HepG2 (cell line): Measurements from ENCODE around the gene POLR3H. TPM values are rescaled to one million over a fixed set of nuclear protein-coding genes. Genes with fewer than 3 reads are reported as not detected.

Experiments used
- ATAC-seq: fragments of 200-7000 bp; cut with Tn5 transposase; 3 replicates; pipeline ENCODE4 v1.9.1; 2020; ENCODE audit warnings: mild to moderate bottlenecking, moderate library complexity
- BruUV-seq: library from RNA; stranded (reverse); fragments of 400-500 nt; replicated peaks from 2 replicates; lab custom pipeline; 2021; lab: Mats Ljungman, UMichigan
- CTCF ChIA-PET: fragments of 300-600 bp; formaldehyde crosslinking; extraction: SDS; loops from one replicate; lab custom pipeline; 2021; ENCODE audit warnings: low total read pairs, inconsistent platforms, low intra/inter-chr PET ratio; lab: Yijun Ruan, JAX
- POLR2A ChIA-PET: fragments of 350-600 bp; sonication (Branson Sonifier 250); formaldehyde crosslinking; loops from one replicate; lab custom pipeline; 2020; ENCODE audit warnings: antibody characterized with exemption, inconsistent platforms; lab: Yijun Ruan, JAX
- DNase-seq: peaks from one replicate; pipeline ENCODE4 v3.0.0-alpha.2; 2015; ENCODE audit warnings: low spot score
- FAIRE-seq: peaks from 3 replicates; lab custom pipeline; 2011; peaks lifted over from hg19 to GRCh38; lab: Jason Lieb, UNC
- H2AFZ ChIP-seq: one replicate; pipeline ENCODE4 v1.6.1; 2011; ENCODE audit warnings: low read length, inconsistent platforms
- H3K27ac ChIP-seq: fragments of 300-600 bp; 3 replicates; pipeline ENCODE4 v1.8.0; 2011; ENCODE audit warnings: mixed run types, mild to moderate bottlenecking, mixed read lengths, low read length, inconsistent platforms; ENCODE audit not compliant: insufficient read depth; ENCODE audit errors: extremely low read length
- H3K27me3 ChIP-seq, 2 experiments: fragments of 200-600 bp in 1 of 2; 2 replicates in 1 of 2; 3 replicates in 1 of 2; pipeline versions ENCODE4 v1.6.0 to v1.8.0; 2011; ENCODE audit warnings: low read length in 2 of 2, mild to moderate bottlenecking in 2 of 2, moderate library complexity in 2 of 2, inconsistent platforms in 1 of 2; ENCODE audit not compliant: insufficient read depth in 2 of 2, control insufficient read depth in 1 of 2
- H3K36me3 ChIP-seq, 2 experiments: fragments of 200-600 bp in 1 of 2; replicated peaks in 1 of 2; 2 replicates in 1 of 2; 3 replicates in 1 of 2; pipeline versions ENCODE4 v1.5.1 to v1.8.0; 2011; ENCODE audit warnings: low read length in 2 of 2, inconsistent platforms in 1 of 2; ENCODE audit not compliant: insufficient read depth in 2 of 2, control insufficient read depth in 1 of 2
- H3K4me1 ChIP-seq: 2 replicates; pipeline ENCODE4 v1.5.1; 2012; ENCODE audit warnings: low read length, inconsistent platforms; ENCODE audit not compliant: insufficient read depth
- H3K4me2 ChIP-seq: 2 replicates; pipeline ENCODE4 v1.6.0; 2011; ENCODE audit warnings: low read depth, low read length, inconsistent platforms
- H3K4me3 ChIP-seq, 3 experiments: fragments of 200-600 bp in 1 of 3; sonication (generic), shearing (Covaris generic) in 1 of 3; replicated peaks in 1 of 3; 2 replicates each; pipeline ENCODE4 v1.5.1; 2011 to 2016; ENCODE audit warnings: low read length in 3 of 3, inconsistent platforms in 2 of 3, low read depth in 2 of 3, mild to moderate bottlenecking in 2 of 3, control low read depth in 1 of 3, mixed read lengths in 1 of 3; ENCODE audit not compliant: insufficient read depth in 1 of 3
- H3K79me2 ChIP-seq: one replicate; pipeline ENCODE4 v1.6.1; 2011; ENCODE audit warnings: low read length, inconsistent platforms; ENCODE audit not compliant: insufficient read depth
- H3K9ac ChIP-seq: 2 replicates; pipeline ENCODE4 v1.6.0; 2011; ENCODE audit warnings: mild to moderate bottlenecking, low read depth, low read length, inconsistent platforms; ENCODE audit not compliant: insufficient read depth
- H3K9me3 ChIP-seq: 2 replicates; pipeline ENCODE4 v1.5.1; 2012; ENCODE audit warnings: mild to moderate bottlenecking, low read length
- H4K20me1 ChIP-seq: 2 replicates; pipeline ENCODE4 v1.6.0; 2011; ENCODE audit warnings: inconsistent platforms, mild to moderate bottlenecking, low read length, moderate library complexity; ENCODE audit not compliant: insufficient read depth
- ASH2L ChIP-seq: fragments of 300-600, 200-600 bp; sonication (generic); IDR thresholded peaks from 2 replicates; pipeline ENCODE4 v1.7.0; 2017; ENCODE audit warnings: low read depth, mild to moderate bottlenecking, moderate library complexity, mixed read lengths, low read length; ENCODE audit not compliant: insufficient read length
- CBX5 ChIP-seq: sonication (generic); formaldehyde crosslinking; IDR thresholded peaks from 2 replicates; pipeline ENCODE4 v1.4.0; 2020; ENCODE audit warnings: missing genetic modification reagents, borderline replicate concordance
- CC2D1A ChIP-seq: sonication (generic); formaldehyde crosslinking; IDR thresholded peaks from 2 replicates; pipeline ENCODE4 v1.8.1; 2023; ENCODE audit warnings: mild to moderate bottlenecking, missing genetic modification reagents
- CEBPZ ChIP-seq: IDR thresholded peaks from 2 replicates; pipeline ENCODE4 v1.6.1; 2012; ENCODE audit warnings: low read length, improper control_type of control experiment
- CTCF ChIP-seq: sonication (generic); formaldehyde crosslinking; IDR thresholded peaks from 2 replicates; pipeline ENCODE4 v1.5.0; 2020; ENCODE audit warnings: mild to moderate bottlenecking, missing genetic modification reagents, moderate library complexity
- HIVEP1 ChIP-seq: sonication (generic); formaldehyde crosslinking; IDR thresholded peaks from 2 replicates; pipeline ENCODE4 v1.4.0; 2020; ENCODE audit warnings: mild to moderate bottlenecking, missing genetic modification reagents
- HNF1B ChIP-seq: sonication (generic); formaldehyde crosslinking; IDR thresholded peaks from 2 replicates; pipeline ENCODE4 v1.5.1; 2020; ENCODE audit warnings: mild to moderate bottlenecking, moderate library complexity, missing genetic modification reagents
- KMT2A ChIP-seq: sonication (generic); formaldehyde crosslinking; IDR thresholded peaks from 2 replicates; pipeline ENCODE4 v1.4.0; 2020; ENCODE audit warnings: missing genetic modification reagents
- MATR3 ChIP-seq: sonication (generic); formaldehyde crosslinking; IDR thresholded peaks from 2 replicates; pipeline ENCODE4 v1.4.0; 2020; ENCODE audit warnings: missing genetic modification reagents
- MZF1 ChIP-seq: sonication (generic); formaldehyde crosslinking; IDR thresholded peaks from 2 replicates; pipeline ENCODE4 v1.8.1; 2023; ENCODE audit warnings: mild to moderate bottlenecking, missing genetic modification reagents, borderline replicate concordance
- PHF5A ChIP-seq: IDR thresholded peaks from one replicate; pipeline ENCODE4 v1.6.1; 2018; ENCODE audit warnings: low read depth, missing genetic modification reagents; ENCODE audit not compliant: unreplicated experiment
- PTBP1 ChIP-seq: fragments of 200-400 bp; formaldehyde crosslinking; IDR thresholded peaks from 2 replicates; pipeline ENCODE4 v1.6.1; 2018; ENCODE audit warnings: low read length, low read depth; ENCODE audit not compliant: poor library complexity, severe bottlenecking
- RAD21 ChIP-seq: fragments of 450-650 bp; formaldehyde crosslinking; IDR thresholded peaks from 2 replicates; pipeline ENCODE4 v1.5.0; 2020; ENCODE audit warnings: mild to moderate bottlenecking
- SP5 ChIP-seq: IDR thresholded peaks from 2 replicates; pipeline ENCODE4 v1.6.1; 2016; ENCODE audit warnings: low read depth, borderline replicate concordance
- ZNF33B ChIP-seq: sonication (generic); formaldehyde crosslinking; IDR thresholded peaks from 2 replicates; pipeline ENCODE4 v1.5.1; 2020; ENCODE audit warnings: mild to moderate bottlenecking, missing genetic modification reagents
- ZNF383 ChIP-seq: sonication (generic); formaldehyde crosslinking; IDR thresholded peaks from 2 replicates; pipeline ENCODE4 v1.4.0; 2020; ENCODE audit warnings: missing genetic modification reagents, mild to moderate bottlenecking, borderline replicate concordance
- ZNF546 ChIP-seq: sonication (generic); formaldehyde crosslinking; conservative IDR thresholded peaks from 2 replicates; pipeline ENCODE4 v1.8.1; 2023; ENCODE audit warnings: mild to moderate bottlenecking, missing genetic modification reagents
- WGBS: methylation state at CpG from one replicate; pipeline ENCODE4 v1.1.6; 2017; ENCODE audit warnings: low lambda C conversion rate; 5-methylcytosine and 5-hydroxymethylcytosine counted together
- in situ Hi-C: cut with HindIII; loops from 2 replicates; pipeline ENCODE4 v1.10.0; 2017; ENCODE audit warnings: low pct_unique_long_range_greater_than_20kb; ENCODE audit not compliant: extremely low pct_ligation_motif_present
- intact Hi-C: fragments of 100-400 bp; cut with micrococcal nuclease; formaldehyde crosslinking; loops from one replicate; pipeline ENCODE4 v1.10.0; 2022; ENCODE audit not compliant: unreplicated experiment
- polyA plus RNA-seq, 8 experiments: library from polyadenylated mRNA; depleted of rRNA in 3 of 8; stranded (reverse) in 7 of 8; unstranded in 1 of 8; fragments of >200 nt; fragmentation: Illumina TruSeq in 4 of 8; extraction: Trizol in 4 of 8; gene quantifications; 2 replicates each; pipeline versions ENCODE4 v1.2.1 to v1.2.3, GENCODE V29; 2011 to 2016; ENCODE audit warnings: low read depth in 4 of 8, missing spikeins in 1 of 8, mixed read lengths in 1 of 8; ENCODE audit not compliant: insufficient read depth in 1 of 8
- total RNA-seq, 5 experiments: library from RNA; depleted of rRNA; stranded (reverse); fragments of >200 nt; fragmentation: Illumina TruSeq; extraction: Trizol; gene quantifications; 2 replicates each; pipeline ENCODE4 v1.2.3, GENCODE V29; 2016; ENCODE audit warnings: low read depth in 1 of 5

POLR3H gene
- total and polyA plus RNA-seq, 2 of the 13 experiments (the other 11 are each of a cell fraction or from before 2014, with no cell fraction given): 10.3 to 28.6 TPM

GRCh38 chr22:41532908-41533825 is 11.1 kb downstream of the POLR3H start:
- ChIA-PET CTCF (interaction anchor here (1.4 to 1.7 kb wide), 3 partner anchors 25 to 129 kb away, joined by 3 to 5 read pairs (median 3); no protein-coding TSS in a partner anchor), POLR2A (interaction anchor here (1.1 kb wide), 1 partner anchor 152 kb away, joined by 3 read pairs; the partner anchor contains the start of gene TEF)
- Histone ChIP-seq H3K4me3 (no peak overlapping the region), H4K20me1 (0 out of 2 replicates have a peak, but pooled peaks cover 4% of the 10 kb centered on the region), H3K9me3 (no peaks in the 10 kb centered on the region), H3K27me3 (no peaks in the 10 kb centered on the region), H3K79me2 (no peaks in the 10 kb centered on the region), H3K36me3 (peaks cover 21 to 52% of the 10 kb centered on the region in 2 experiments), H3K4me1 (peaks cover 35% of the 10 kb centered on the region), H3K4me2 (no peak overlapping the region), H3K9ac (no peak overlapping the region), H2AFZ (no peak overlapping the region), H3K27ac (no peak overlapping the region)
- intact Hi-C loops (no loop called here), in situ Hi-C loops (no loop called here)
- BruUV-seq: no TSS peak
- DNase-seq: peak; percentile 58
- peak; percentile 68 for FAIRE-seq
- WGBS: 65% methylated on average over 12 of the region's 19 CpGs
- peak; percentile 73 for ATAC-seq
- TF ChIP-seq ASH2L: no peak
- TF ChIP-seq CTCF (CRISPR knock-in tag): peak; percentile 92
- no peak for TF ChIP-seq HIVEP1 (CRISPR knock-in tag)
- TF ChIP-seq CBX5: no peak
- no peak for TF ChIP-seq KMT2A (CRISPR knock-in tag)
- no peak for TF ChIP-seq ZNF546 (CRISPR knock-in tag)
- TF ChIP-seq ZNF33B (CRISPR knock-in tag): no peak
- TF ChIP-seq HNF1B (CRISPR knock-in tag): peak; percentile 68; the same call in 1 of the 2 replicates
- no peak for TF ChIP-seq CC2D1A (CRISPR knock-in tag)
- no peak for TF ChIP-seq PTBP1
- no peak for TF ChIP-seq ZNF383 (CRISPR knock-in tag)
- TF ChIP-seq RAD21 (CRISPR knock-in tag): 0 out of 2 replicates have a peak, but pooled peaks have one; percentile 16
- no peak for TF ChIP-seq CEBPZ
- no peak for TF ChIP-seq SP5
- no peak for TF ChIP-seq MATR3 (CRISPR knock-in tag)
- TF ChIP-seq PHF5A (CRISPR knock-in tag): no peak
- no peak for TF ChIP-seq MZF1
